ENCODE results near the gene FSTL1.
A peak's percentile ranks its signal among the peaks of the same experiment; 100 is the strongest.

Gene FSTL1, protein sequence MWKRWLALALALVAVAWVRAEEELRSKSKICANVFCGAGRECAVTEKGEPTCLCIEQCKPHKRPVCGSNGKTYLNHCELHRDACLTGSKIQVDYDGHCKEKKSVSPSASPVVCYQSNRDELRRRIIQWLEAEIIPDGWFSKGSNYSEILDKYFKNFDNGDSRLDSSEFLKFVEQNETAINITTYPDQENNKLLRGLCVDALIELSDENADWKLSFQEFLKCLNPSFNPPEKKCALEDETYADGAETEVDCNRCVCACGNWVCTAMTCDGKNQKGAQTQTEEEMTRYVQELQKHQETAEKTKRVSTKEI

DNA sequence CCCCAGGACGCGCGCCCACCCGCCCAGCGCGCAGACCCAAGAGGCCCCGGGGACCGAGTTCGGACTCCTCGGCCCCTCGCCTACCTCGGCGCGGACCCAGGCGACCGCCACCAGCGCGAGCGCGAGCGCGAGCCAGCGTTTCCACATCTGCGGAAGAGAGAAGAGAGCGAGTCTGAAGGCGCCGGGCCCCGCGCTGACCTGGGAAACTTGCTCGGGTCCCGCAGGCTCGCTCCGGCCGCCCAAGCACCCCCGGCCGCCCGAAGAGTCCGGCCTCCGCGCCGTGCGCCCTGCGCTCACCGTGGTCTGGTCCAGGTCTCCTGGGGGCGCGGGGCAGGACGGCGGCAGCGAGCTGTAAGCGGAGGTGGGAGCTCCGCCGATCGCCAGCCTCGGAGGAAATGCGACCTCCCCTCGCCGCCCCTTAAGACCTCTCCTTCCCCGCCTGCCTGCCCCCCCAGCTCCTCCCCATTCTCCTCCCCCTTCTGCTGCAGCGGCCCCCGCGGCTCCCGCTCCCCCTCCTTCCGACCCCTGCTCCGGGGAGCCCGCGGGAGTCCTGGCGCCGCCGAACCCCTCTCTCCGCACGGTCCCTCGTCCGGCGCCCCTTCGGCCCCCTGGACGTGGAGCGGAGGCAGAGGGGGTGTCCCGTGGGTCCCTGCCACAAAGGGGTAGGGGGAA is at the start of gene FSTL1:
TSS of gene FSTL1 (minus strand) at position 393 of the 672 bp plus-strand sequence. CDS start at position 147, 246 bp downstream.
- Mint-ChIP-seq H3K9me3 (peaks cover 3% of the 10 kb centered on the region), H3K27me3 (peaks cover 58% of the 10 kb centered on the region), H3K4me1 (ENCODE audit: low read depth) (peaks cover 9% of the 10 kb centered on the region), H3K36me3 (ENCODE audit: low read depth) (no peaks in the 10 kb centered on the region), H3K27ac (no peak within 1 kb of the TSS), H3K4me3 (peak within 1 kb of the TSS; percentile 78)
- peak; percentile 38 for DNase-seq

DNA sequence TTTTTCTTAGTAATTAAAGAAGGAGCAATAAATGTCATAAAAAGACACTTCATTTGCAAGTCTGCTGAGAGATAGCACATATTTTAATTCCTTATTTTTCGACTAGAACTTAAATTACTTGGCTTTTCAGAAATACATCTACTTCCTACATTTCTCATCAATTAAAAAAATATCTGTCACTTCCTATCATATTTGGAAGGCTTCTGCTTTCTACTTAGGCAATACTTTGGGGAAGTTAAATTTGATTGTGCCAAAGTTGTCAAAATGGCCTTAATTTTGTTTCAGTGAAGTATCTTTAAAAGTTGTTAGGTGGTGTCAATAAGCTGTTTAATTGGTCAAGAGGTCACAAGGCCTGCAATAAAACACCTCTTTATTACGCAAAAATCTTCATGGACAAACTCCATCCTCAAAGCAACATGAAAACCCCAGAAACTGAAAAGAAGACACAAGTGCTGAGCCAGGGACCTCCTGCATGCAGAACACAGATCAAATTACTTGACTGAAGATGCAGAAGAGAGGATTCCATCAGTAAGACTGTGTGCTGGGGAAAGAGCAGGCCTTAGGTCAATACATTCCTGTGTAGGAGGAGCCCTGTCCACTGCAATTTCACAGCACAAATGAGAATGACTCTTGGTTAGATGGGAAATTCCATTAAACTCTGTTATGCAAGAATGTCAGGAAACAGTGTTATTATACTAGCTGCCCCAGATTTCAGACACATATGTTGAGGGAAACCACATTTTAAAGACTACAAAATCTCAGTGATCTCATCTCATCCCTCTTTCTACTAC is 48.0 kb upstream of the FSTL1 start:
- Mint-ChIP-seq H3K36me3 (ENCODE audit: low read depth) (no peaks in the 10 kb centered on the region), H3K27ac (no peak overlapping the region), H3K27me3 (peaks cover 4% of the 10 kb centered on the region), H3K4me1 (ENCODE audit: low read depth) (no peaks in the 10 kb centered on the region), H3K9me3 (peaks cover 13% of the 10 kb centered on the region), H3K4me3 (no peak overlapping the region)
- DNase-seq: no peak

DNA sequence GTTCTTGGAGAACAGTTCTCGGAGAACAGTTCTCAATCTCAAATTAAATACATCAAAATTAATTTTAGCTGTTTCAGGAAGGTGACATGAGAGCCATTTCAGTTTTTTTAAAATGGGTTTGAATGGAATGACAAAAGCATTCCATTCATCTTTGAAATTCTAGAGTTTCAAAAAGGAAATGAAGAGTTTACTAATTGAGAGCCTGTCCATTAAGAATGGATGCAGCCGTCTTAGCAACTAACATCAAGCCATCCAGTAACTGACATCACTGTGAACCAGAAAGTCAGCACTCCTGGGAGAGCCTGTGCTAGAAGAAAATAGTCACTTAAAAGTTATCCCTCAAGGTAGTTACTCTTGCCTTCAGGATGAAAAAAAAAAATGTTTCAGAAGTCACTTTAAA is 47.0 kb upstream of the FSTL1 start:
- peaks cover 13% of the 10 kb centered on the region for H3K9me3 Mint-ChIP-seq
- no peak overlapping the region for H3K4me3 Mint-ChIP-seq
- no peak for DNase-seq
- no peaks in the 10 kb centered on the region for H3K36me3 Mint-ChIP-seq (ENCODE audit: low read depth)
- H3K4me1 Mint-ChIP-seq (ENCODE audit: low read depth): no peaks in the 10 kb centered on the region
- H3K27ac Mint-ChIP-seq: no peak overlapping the region
- peaks cover 4% of the 10 kb centered on the region for H3K27me3 Mint-ChIP-seq

DNA sequence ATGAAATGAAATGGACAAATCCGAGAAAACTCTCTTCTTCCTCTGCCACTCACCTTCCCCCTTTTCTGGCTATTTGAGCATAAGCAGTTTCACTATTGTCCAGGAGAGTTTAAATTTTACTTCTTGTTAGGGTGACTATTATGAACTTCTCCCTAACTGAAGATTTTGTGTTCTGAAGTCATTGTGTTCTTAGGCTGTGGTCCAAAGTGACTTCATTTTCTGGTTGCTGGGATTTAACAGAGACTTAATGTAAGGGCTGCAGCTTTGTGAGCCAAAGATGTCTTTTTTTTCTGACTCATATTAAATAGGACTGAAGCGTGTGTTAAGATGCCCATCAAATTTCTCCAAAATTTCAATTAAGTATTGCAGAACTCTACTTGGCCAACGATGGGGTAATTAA is 46.5 kb upstream of the FSTL1 start:
- H3K4me1 Mint-ChIP-seq (ENCODE audit: low read depth): no peaks in the 10 kb centered on the region
- peaks cover 8% of the 10 kb centered on the region for H3K27me3 Mint-ChIP-seq
- no peak for DNase-seq
- H3K27ac Mint-ChIP-seq: no peak overlapping the region
- no peaks in the 10 kb centered on the region for H3K36me3 Mint-ChIP-seq (ENCODE audit: low read depth)
- no peak overlapping the region for H3K4me3 Mint-ChIP-seq
- peaks cover 13% of the 10 kb centered on the region for H3K9me3 Mint-ChIP-seq

DNA sequence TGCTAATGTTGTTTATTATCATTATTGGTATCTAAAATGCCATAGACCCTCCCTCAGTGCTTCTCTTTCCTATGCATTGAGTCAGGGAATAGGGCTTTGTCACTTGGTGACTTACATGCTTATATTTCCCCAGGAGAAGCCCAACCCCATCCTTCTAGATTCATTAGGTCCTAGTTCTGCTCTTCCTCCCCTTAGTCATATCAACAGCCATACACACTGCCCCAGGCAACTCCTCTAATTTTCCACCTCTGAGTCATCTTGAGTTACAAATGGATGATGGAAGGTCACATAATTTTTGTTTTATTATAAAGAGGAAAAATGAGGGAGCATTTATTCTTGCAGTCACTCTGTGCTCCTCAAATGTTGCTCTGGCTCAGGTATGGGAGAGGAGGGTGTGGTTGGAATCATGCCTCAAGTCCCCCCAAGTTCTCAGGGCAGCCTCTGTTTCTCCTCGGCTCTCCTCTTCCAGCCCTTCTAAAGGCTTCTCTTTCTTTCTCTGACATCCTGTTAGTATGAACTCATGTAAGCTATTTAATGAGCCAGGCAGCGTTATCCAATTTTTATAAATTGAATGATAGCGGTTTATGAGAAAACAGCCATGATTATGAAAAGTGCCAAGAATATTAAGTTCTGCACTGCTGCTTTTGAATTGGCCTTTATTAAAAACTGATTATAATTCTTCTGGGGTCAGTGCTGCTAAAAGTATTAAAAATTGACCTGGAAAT is 45.6 kb upstream of the FSTL1 start:
- Mint-ChIP-seq H3K36me3 (ENCODE audit: low read depth) (no peaks in the 10 kb centered on the region), H3K9me3 (peaks cover 13% of the 10 kb centered on the region), H3K27me3 (peaks cover 15% of the 10 kb centered on the region), H3K4me1 (ENCODE audit: low read depth) (no peaks in the 10 kb centered on the region), H3K4me3 (no peak overlapping the region), H3K27ac (no peak overlapping the region)
- no peak for DNase-seq

DNA sequence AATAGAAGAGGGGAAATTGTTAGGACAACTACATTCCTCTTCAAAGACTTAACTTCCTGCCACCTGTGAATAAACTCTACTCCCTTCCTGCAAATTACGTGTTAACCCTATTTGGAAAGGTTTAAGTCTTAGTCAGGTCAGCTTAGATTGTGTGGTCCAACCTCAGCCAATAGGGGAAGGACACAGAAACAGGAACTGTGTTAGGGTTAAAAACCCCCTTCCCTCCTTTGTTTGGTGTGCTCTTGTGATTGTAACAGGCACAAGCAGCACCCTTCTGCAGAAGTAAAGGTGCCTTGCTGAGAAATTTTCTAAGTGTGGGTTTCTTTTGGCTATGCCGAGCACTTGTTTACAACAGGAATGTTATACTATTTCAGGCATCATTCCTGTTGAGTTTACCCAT is 45.0 kb upstream of the FSTL1 start:
- H3K36me3 Mint-ChIP-seq (ENCODE audit: low read depth): no peaks in the 10 kb centered on the region
- H3K27me3 Mint-ChIP-seq: peaks cover 22% of the 10 kb centered on the region
- H3K9me3 Mint-ChIP-seq: peaks cover 13% of the 10 kb centered on the region
- no peak overlapping the region for H3K4me3 Mint-ChIP-seq
- DNase-seq: no peak
- H3K4me1 Mint-ChIP-seq (ENCODE audit: low read depth): no peaks in the 10 kb centered on the region
- H3K27ac Mint-ChIP-seq: no peak overlapping the region

DNA sequence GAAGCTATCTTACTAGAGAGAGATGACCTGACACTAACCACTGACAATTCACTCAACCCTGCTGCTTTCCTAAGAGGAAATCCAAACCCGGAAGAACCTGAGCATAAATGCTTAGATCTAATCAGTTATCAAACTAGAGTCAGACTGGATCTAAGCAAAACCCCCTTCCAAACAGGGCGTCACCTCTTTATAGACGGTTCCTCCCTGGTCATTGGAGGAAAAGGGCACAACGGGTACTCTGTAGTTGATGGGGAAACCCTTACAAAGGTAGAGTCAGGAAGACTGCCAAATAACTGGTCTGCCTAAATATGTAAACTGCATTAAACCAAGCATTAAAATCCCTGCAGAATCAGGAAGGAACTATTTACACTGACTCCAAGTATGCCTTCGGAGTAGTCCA is 41.3 kb upstream of the FSTL1 start:
- Mint-ChIP-seq H3K27ac (no peak overlapping the region), H3K4me1 (ENCODE audit: low read depth) (no peaks in the 10 kb centered on the region), H3K36me3 (ENCODE audit: low read depth) (no peaks in the 10 kb centered on the region), H3K27me3 (peaks cover 43% of the 10 kb centered on the region), H3K9me3 (peaks cover 13% of the 10 kb centered on the region), H3K4me3 (no peak overlapping the region)
- no peak for DNase-seq

DNA sequence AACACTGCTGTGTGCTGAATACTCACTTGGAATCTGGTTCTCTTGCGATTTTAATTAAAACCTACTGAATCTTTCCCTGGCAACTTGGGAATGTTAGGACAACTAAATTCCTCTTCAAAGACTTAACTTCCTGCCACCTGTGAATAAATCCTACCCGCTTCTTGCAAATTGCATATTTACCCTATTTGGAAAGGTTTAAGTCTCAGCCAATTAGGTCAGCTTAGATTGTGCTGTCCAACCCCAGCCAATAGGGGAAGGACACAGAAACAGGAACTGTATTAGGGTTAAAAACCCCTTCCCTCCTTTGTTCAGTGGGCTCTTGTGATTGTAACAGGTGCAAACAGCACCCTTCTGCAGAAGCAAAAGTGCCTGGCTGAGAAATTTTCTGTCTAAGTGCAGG is 38.6 kb upstream of the FSTL1 start:
- no peak overlapping the region for H3K27ac Mint-ChIP-seq
- H3K4me3 Mint-ChIP-seq: no peak overlapping the region
- DNase-seq: no peak
- H3K27me3 Mint-ChIP-seq: peaks cover 55% of the 10 kb centered on the region
- H3K4me1 Mint-ChIP-seq (ENCODE audit: low read depth): no peaks in the 10 kb centered on the region
- peaks cover 4% of the 10 kb centered on the region for H3K9me3 Mint-ChIP-seq
- no peaks in the 10 kb centered on the region for H3K36me3 Mint-ChIP-seq (ENCODE audit: low read depth)

DNA sequence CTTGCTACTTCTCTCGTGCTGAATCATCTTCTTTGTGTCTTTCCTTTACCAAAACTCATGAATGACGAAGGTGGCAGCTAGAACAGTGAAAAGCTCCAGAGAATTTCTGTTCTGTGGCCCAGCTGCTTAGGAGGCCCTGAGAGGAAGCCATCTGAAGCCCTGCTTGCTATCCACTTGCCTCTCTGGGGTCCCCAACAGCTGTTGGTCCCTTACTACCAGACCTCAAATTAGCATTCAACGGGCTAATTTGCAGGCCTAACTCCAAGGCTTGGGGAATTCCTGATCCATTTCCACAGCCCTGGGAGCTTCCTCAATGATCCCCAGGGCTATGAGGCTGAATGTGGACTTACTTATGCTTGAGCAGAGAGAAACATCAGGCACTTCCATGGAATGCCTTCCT is 37.5 kb upstream of the FSTL1 start:
- no peaks in the 10 kb centered on the region for H3K9me3 Mint-ChIP-seq
- DNase-seq: no peak
- peaks cover 55% of the 10 kb centered on the region for H3K27me3 Mint-ChIP-seq
- H3K4me3 Mint-ChIP-seq: no peak overlapping the region
- H3K4me1 Mint-ChIP-seq (ENCODE audit: low read depth): no peaks in the 10 kb centered on the region
- no peaks in the 10 kb centered on the region for H3K36me3 Mint-ChIP-seq (ENCODE audit: low read depth)
- no peak overlapping the region for H3K27ac Mint-ChIP-seq

DNA sequence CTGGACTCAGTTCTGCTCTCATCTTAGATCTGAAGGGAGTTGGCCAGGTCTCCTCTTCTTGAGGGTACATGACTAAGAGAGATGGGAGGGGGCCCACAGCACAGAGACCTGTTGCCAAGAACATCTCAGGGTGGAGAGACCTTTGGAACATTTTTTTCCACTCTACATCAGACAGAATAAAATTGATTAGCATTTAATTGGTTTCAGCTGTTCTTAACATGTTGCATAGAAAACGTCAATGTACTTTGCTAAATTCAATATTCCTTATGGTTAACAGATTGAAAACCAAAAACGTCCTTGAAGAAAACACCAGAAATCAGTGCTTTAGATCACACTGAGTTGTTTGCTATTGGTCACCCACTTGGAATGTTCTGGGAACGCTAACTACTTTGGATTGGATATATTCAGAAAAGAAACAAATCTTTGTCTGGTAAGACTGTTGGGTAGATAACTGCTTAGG is 36.4 kb upstream of the FSTL1 start:
- no peak for DNase-seq
- Mint-ChIP-seq H3K27ac (no peak overlapping the region), H3K27me3 (peaks cover 50% of the 10 kb centered on the region), H3K4me1 (ENCODE audit: low read depth) (no peaks in the 10 kb centered on the region), H3K9me3 (no peaks in the 10 kb centered on the region), H3K36me3 (ENCODE audit: low read depth) (no peaks in the 10 kb centered on the region), H3K4me3 (no peak overlapping the region)

DNA sequence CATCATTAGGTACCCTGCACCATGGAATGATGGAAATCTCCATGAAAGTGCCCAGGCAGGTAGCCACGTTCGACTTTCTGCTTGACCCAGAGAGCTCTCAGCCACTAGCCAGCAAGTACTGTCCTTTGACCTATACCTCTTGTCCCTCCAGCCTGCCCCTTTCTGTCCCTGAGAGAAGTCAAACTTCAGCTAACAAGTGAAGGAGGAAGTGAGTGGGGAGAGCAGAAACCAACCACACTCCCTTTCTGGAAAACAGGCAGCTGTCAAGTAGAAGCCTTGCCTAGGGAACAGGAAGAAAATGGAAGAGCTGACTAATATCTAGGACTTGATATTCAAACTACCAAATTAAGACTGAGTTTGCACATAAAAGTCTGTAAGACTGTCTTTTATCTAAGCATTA is 30.3 kb upstream of the FSTL1 start:
- H3K4me1 Mint-ChIP-seq (ENCODE audit: low read depth): no peaks in the 10 kb centered on the region

DNA sequence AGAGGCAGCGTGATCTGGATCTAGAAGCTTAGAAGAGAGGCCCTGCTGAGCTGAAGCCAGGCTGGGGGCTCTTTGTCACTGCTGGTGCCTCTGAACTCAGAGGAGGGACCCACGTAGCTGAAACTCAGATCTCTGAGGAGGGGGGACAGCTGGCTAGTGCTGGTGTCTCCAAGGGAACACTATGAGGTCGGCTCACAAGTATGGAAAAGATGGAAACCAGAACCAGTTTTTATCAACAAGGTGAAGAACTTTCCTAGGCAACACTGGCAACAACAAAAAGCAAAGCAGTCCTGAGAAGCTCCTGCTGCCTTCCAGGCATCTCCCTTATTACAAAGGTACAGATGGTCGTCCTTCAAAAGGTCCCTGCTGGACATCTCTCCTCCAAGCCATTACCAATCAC is 27.0 kb upstream of the FSTL1 start:
- Mint-ChIP-seq H3K27me3 (peaks cover 14% of the 10 kb centered on the region), H3K36me3 (ENCODE audit: low read depth) (no peaks in the 10 kb centered on the region), H3K4me1 (ENCODE audit: low read depth) (no peaks in the 10 kb centered on the region), H3K27ac (no peak overlapping the region), H3K9me3 (no peaks in the 10 kb centered on the region), H3K4me3 (no peak overlapping the region)
- no peak for DNase-seq

More for the DNA sequence above, 30.3 kb upstream of the FSTL1 start:
- Mint-ChIP-seq H3K27ac (no peak overlapping the region), H3K4me3 (no peak overlapping the region), H3K36me3 (ENCODE audit: low read depth) (no peaks in the 10 kb centered on the region), H3K9me3 (no peaks in the 10 kb centered on the region), H3K27me3 (peaks cover 17% of the 10 kb centered on the region)
- DNase-seq: no peak

DNA sequence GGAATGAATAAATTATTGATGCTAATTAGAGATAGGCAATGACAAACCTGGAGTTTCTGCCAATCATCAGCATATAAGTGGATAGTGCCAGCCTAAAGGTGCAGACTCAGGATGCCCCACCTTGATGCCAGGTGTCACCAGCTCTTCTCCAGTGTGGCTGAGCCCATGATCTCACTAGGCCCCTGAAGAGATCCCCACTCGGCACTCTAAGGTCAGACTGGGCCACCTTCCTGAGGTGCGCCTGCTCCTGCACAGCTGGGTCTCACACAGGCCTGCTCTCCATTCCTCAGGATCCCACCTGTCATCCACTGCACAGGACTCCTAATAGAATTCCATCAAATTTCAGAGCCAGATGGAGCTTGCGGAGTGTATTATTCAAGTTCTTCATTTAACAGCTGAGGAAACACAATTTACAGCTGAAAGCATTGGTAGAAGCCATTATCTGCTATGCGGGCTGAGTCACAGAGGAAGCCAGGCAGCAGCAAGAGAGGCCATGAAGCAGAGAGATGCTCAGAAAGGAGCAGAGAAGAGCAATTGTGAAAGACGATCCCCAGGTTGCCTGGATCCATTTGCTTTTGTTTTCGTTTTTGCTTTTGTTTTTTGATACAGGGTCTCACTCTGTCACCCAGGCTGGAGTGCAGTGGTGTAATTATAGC is 25.1 kb upstream of the FSTL1 start:
- Mint-ChIP-seq H3K4me1 (ENCODE audit: low read depth) (no peaks in the 10 kb centered on the region), H3K27ac (no peak overlapping the region), H3K9me3 (no peaks in the 10 kb centered on the region), H3K36me3 (ENCODE audit: low read depth) (no peaks in the 10 kb centered on the region), H3K4me3 (no peak overlapping the region), H3K27me3 (peaks cover 18% of the 10 kb centered on the region)
- no peak for DNase-seq

Measured in activated T-cell treated with anti-CD3 and anti-CD28 coated beads, Interleukin-2, amount 50 U/mL, for 24 hours (primary cell).